PC-3 (cell line): ENCODE data around the gene TBXAS1.

Experiments
- EZH2phosphoT487 ChIP-seq: fragments of 300-600 bp; sonication (generic); IDR thresholded peaks from 2 replicates; pipeline ENCODE4 v1.6.1; 2018; ENCODE audit warnings: mild to moderate bottlenecking, antibody characterized with exemption, low read length, borderline replicate concordance
- TF ChIP-seq, protein P1 (sequence below): fragments of 300-600 bp; sonication (generic); conservative IDR thresholded peaks from 2 replicates; pipeline ENCODE4 v1.5.1; 2017; ENCODE audit warnings: antibody characterized with exemption, low read depth, mild to moderate bottlenecking, low read length

- TF ChIP-seq, protein P1, sequence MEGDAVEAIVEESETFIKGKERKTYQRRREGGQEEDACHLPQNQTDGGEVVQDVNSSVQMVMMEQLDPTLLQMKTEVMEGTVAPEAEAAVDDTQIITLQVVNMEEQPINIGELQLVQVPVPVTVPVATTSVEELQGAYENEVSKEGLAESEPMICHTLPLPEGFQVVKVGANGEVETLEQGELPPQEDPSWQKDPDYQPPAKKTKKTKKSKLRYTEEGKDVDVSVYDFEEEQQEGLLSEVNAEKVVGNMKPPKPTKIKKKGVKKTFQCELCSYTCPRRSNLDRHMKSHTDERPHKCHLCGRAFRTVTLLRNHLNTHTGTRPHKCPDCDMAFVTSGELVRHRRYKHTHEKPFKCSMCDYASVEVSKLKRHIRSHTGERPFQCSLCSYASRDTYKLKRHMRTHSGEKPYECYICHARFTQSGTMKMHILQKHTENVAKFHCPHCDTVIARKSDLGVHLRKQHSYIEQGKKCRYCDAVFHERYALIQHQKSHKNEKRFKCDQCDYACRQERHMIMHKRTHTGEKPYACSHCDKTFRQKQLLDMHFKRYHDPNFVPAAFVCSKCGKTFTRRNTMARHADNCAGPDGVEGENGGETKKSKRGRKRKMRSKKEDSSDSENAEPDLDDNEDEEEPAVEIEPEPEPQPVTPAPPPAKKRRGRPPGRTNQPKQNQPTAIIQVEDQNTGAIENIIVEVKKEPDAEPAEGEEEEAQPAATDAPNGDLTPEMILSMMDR = no peak
- TF ChIP-seq EZH2phosphoT487 = no peak
Observed at GRCh38 chr7:140022582-140023211, 193.6 kb downstream of the TBXAS1 start.
